Measurements from ENCODE around the gene FMN1.

DNA sequence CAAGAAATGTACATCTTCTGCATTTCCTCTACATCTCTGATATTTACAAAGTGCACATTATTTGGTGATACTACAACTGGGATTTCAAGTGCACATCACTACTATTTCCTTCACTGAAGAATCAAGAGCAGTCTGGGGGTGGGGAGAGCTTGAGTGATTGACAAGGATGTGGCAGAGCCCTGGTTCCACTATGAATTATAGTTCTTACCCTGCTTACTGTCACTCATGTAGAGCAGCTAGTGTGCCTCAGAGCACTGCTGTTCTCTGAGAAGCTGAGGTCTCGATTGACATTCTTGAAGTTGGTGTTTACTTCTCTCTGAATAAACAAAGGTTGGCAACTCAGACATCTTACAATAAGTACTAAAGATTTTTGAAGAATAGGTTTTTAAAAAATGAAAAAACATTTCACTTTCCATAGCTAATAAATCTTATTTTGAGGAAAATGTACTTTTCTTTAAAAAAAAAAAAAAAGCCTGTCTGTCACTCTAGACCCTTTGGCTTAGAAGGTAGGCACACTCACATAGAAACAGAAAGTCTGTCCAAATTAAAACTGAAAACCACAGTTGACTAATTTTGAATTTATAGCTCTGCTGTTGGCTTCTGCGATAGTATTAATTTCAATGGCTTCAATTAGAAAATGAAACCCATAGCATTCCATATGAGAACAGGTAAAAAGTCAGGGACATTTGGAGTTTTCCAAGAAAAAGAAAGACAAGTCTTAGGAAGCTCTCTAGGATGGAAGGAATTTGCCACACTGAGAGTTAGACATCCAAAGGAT, 471.2 kb downstream of the FMN1 start:
- no peak for TF ChIP-seq ZBTB7A (IDR thresholded peaks at IDR 0.05; ENCODE audit: low read depth)
- TF ChIP-seq EP300 (IDR thresholded peaks at IDR 0.05; ENCODE audit: borderline replicate concordance) = no peak
- TF ChIP-seq NFIC (IDR thresholded peaks at IDR 0.05) = no peak
- TF ChIP-seq YY1 (IDR thresholded peaks at IDR 0.05; ENCODE audit: low read depth) = no peak
- no peak for TF ChIP-seq CEBPB (IDR thresholded peaks at IDR 0.05)
- TF ChIP-seq RAD21 (IDR thresholded peaks at IDR 0.05; ENCODE audit: low read depth) = no peak
- TF ChIP-seq, protein P1, sequence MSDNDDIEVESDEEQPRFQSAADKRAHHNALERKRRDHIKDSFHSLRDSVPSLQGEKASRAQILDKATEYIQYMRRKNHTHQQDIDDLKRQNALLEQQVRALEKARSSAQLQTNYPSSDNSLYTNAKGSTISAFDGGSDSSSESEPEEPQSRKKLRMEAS (IDR thresholded peaks at IDR 0.05) = no peak
- TF ChIP-seq, protein P2, sequence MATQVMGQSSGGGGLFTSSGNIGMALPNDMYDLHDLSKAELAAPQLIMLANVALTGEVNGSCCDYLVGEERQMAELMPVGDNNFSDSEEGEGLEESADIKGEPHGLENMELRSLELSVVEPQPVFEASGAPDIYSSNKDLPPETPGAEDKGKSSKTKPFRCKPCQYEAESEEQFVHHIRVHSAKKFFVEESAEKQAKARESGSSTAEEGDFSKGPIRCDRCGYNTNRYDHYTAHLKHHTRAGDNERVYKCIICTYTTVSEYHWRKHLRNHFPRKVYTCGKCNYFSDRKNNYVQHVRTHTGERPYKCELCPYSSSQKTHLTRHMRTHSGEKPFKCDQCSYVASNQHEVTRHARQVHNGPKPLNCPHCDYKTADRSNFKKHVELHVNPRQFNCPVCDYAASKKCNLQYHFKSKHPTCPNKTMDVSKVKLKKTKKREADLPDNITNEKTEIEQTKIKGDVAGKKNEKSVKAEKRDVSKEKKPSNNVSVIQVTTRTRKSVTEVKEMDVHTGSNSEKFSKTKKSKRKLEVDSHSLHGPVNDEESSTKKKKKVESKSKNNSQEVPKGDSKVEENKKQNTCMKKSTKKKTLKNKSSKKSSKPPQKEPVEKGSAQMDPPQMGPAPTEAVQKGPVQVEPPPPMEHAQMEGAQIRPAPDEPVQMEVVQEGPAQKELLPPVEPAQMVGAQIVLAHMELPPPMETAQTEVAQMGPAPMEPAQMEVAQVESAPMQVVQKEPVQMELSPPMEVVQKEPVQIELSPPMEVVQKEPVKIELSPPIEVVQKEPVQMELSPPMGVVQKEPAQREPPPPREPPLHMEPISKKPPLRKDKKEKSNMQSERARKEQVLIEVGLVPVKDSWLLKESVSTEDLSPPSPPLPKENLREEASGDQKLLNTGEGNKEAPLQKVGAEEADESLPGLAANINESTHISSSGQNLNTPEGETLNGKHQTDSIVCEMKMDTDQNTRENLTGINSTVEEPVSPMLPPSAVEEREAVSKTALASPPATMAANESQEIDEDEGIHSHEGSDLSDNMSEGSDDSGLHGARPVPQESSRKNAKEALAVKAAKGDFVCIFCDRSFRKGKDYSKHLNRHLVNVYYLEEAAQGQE (IDR thresholded peaks at IDR 0.05; ENCODE audit: low read depth) = no peak
- TF ChIP-seq TEAD4 (IDR thresholded peaks at IDR 0.05) = no peak

Measured in Ishikawa (cell line).